GM18507 (cell line): Measurements from ENCODE around the gene ILF3.
A peak's percentile ranks its signal among the peaks of the same experiment; 100 is the strongest.

ENCODE experiments used
- DNase-seq: peaks from one replicate; pipeline ENCODE4 v3.0.0; 2011; ENCODE audit warnings: low read depth; ENCODE audit not compliant: insufficient read length; ENCODE audit errors: extremely low spot score
- FAIRE-seq: peaks from 2 replicates; lab custom pipeline; 2011; peaks lifted over from hg19 to GRCh38; lab: Jason Lieb, UNC

The ILF3 gene

DNA sequence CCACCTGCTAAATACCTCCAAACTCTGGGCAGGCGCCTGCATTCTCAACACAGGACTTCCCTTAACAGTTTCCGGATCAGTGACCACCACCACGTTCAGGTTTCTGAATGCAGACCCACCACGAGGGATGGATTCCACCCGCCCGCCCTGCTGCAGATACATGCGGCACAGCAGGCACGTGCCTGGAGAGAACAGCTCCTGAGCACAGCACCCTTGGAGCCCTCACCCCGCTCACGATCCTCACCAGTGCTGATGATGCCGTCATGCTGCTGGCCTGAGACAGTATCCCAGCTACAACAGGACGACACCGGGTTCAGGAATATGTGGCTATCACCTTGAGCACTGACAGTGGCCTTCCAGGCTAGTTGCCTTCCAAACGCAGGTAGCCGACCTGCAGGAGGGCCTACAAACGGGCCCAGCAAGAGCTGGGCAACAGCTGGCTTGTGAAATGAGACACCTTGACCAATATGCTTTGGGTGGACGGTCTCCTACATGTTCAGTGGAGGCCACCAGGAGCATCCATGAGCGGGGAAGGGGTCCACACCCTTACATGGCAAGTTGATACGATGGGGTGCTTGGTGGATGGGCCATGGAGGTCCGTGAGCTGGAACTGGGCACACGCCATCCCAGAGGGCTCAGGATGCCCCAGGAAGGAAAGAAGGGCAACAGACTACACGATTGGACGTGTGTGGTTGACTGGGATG, 37.2 kb downstream of the ILF3 start:
- DNase-seq: no peak
- no peak for FAIRE-seq

DNA sequence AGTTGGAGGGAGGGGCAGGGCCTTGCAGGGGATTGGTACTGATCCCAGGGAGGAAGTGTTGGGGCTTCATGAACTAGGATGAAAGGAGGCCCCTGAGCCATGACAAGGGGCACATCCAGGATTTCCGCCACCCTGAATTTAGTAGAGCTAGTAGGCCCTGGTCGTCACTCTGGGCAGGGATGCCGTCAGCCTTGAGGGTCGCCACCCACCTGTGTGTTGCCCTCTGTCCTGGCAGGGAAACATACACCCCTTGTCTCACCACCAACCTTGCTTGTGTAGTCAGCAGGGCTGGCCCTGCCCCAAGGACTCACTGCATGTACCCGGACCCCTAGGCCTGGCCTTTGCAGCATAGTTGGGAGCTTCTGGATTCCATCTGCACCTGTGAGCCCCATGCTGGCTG, 37.7 kb downstream of the ILF3 start:
- DNase-seq (no peak), FAIRE-seq (no peak)

DNA sequence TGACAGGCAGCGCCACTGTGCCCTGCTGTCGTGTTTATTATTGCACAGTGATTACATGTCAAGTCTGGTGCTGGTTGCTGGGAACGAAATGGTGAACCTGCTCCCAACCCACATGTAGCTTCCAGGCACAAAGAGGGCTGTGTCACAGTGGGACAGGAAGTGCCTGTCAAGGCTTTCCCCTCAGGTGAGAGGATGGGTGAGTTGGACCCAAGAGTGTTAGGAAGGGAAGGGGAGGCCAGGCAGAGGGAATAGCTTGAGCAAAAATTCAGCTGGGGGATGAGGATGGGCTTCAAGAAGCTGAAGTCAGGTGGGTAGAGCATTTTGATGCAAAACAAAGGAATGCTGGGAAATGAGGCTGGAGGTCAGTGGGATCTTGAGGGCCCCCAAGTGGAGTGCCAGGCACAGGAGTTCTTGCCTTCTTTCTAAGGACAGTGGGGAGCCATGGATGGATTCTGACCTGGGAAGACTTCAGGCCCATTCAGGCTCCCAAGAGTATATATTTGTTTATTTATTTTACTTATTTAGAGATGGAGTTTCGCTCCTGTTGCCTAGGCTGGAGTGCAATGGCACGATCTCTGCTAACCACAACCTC, 38.6 kb downstream of the ILF3 start:
- no peak for FAIRE-seq

GRCh38 chr19:10694706-10695307, 40.7 kb downstream of the ILF3 start:
- FAIRE-seq: no peak

More for the DNA sequence above, 38.6 kb downstream of the ILF3 start:
- no peak for DNase-seq

DNA sequence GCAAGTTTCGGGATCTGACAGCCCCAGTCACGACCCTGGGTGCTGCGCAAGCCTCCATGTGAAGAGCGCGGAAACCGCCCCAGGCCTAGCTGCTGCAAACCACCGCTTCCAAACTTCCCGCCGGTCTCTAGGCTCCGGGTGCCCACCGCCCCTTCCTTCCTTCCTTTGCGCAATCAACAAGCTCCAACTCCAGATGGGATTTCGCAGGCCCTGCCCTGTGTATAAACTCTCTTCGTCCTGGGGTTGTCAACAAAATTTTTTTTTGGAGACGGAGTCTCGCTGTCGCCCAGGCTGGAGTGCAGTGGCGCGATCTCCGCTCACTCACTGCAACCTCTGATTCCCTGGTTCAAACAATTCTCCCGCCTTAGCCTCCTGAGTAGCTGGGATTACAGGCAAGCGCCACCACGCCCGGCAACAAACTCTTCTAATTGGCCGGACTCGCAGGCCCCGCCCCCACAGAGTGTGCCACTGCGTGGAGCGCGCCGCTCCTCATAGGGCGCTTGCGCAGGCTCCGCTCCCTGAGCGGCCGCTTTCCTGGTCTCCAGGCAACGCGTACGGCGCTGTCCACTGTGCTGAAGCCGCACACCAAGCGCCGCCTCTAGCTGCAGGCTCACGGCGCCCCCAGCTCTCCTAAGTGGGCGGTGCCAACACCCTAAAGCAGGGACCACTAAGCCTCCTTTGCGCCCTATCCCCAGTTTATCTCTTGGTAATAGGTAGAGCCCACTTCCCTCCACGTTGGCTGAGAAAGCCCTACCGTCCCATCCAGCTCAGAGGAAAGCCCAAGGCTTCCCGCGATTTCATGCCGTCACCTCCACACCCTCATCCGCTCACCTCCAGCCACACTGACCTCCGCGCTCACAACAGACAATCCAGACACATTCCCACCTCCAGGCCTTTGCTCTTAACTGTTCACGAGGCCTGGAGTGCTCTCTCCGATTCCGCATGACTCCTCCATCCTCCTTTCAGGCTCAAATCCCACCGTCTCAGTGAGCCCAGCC, 41.6 kb downstream of the ILF3 start:
- DNase-seq: peak; percentile 92
- peak; percentile 84 for FAIRE-seq

More at GRCh38 chr19:10694706-10695307, 40.7 kb downstream of the ILF3 start:
- DNase-seq: no peak

DNA sequence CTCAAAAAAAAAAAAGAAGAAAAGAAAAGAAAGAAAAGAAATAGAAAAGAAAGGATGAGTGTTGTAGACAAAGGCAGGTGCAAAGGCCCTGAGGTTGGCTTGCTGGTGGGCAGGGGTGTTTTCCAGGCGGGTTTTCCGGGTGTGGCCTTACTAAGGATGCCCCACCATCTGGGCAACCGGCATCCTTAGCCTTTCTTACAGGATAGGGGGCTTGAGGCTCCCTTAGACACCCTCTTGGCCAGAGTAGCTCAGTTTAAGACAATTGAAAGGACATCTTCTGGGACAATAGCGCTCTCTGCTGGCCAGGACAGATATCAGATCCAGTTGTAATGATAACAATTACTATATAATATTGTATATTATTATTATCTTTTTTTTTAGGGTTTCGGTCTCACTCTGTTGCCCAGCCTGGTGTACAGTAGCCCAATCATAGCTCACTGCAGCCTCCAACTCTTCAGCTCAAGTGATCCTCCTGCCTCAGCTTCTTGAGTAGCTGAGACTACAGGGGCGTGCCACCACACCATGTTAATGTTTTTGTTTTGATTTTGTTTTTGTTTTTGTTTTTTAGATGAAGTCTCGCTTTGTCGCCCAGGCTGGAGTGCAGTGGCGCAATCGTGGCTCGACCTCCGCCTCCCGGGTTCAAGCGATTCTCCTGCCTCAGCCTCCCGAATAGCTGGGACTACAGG, 45.6 kb downstream of the ILF3 start:
- FAIRE-seq: peak; percentile 31
- DNase-seq: no peak

DNA sequence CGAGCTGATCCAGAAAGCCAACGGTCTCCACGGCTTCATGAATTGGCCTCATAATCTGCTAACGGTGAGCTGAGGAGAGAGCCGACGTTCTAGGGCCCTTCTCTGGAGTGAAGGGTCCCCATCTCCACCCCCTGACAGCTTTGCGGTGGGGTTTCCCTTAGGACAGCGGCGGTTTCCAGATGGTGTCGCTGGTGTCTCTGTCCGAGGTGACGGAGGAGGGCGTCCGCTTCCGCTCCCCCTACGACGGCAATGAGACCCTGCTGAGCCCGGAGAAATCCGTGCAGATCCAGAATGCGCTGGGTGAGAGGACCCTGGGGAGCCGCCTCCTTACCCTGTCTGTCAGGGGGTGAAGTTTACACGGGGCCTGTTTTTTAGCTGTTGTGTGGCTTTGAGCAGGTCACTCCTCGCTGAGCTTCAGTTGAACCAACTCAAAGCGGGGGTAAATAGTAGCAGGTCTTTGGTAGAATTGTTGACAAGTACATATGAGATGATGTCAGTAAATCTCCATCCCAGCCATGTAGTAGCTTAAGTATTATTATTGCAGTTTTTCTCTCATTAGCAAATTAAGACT, 47.9 kb downstream of the ILF3 start:
- FAIRE-seq (no peak), DNase-seq (no peak)

- no peak for FAIRE-seq
- no peak for DNase-seq
Measured at GRCh38 chr19:10706990-10707389, 52.8 kb downstream of the ILF3 start.

- FAIRE-seq: no peak
Measured at GRCh38 chr19:10707440-10707839, 53.3 kb downstream of the ILF3 start.

DNA sequence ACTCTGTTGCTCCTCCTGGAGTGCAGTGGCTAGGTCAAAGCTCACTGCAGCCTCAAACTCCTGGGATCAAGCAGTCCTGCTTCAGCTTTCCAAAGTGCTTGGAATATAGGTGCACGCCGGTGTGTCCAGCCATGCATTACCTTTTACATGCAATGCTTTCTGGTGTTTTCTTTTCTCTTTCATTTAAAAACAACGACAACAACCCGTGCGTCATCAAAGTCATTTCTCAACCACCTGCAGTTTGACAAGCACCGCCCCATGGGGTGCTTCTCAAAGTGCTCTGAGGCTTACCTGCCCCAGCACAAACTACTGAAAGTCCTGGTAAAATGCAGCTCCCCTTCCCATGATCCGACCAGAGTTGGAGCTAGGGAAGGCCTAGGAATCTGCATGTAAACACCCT, 54.1 kb downstream of the ILF3 start:
- FAIRE-seq (no peak), DNase-seq (no peak)

More at GRCh38 chr19:10707440-10707839, 53.3 kb downstream of the ILF3 start:
- no peak for DNase-seq

DNA sequence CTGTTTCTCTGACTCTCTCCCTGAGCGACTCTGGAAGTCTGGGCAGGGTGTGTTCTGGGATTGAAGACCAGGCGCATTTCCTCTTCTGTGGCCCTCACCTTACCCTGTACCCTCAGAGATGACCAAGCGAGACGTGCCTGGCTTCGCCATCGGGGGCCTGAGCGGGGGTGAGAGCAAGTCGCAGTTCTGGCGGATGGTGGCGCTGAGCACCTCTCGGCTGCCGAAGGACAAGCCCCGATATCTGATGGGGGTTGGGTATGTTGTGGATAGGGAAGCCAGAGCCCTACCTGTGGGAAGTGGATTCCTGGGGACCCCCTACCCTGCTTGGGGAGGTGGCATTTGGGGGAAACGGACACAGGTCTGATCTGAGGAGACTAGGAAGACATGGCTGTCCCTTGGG, 57.9 kb downstream of the ILF3 start:
- DNase-seq: no peak
- FAIRE-seq: no peak

DNA sequence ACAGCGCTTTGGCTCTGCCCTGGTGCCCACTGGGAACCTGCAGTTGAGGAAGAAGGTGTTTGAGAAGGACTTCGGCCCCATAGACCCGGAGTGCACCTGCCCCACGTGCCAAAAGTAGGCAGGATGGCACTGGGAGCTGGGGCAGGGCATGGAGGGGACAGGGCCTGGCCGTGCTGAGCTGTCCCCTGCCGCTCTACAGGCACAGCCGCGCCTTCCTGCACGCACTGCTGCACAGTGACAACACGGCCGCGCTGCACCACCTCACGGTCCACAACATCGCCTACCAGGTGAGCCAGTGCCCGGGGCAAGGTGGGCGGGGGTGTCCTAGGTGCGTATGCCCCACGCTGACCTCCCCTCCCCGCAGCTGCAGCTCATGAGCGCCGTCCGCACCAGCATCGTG, 58.6 kb downstream of the ILF3 start:
- FAIRE-seq (no peak), DNase-seq (no peak)

- FAIRE-seq: no peak
- DNase-seq: no peak
Measured at GRCh38 chr19:10713317-10713716, 59.2 kb downstream of the ILF3 start.

DNA sequence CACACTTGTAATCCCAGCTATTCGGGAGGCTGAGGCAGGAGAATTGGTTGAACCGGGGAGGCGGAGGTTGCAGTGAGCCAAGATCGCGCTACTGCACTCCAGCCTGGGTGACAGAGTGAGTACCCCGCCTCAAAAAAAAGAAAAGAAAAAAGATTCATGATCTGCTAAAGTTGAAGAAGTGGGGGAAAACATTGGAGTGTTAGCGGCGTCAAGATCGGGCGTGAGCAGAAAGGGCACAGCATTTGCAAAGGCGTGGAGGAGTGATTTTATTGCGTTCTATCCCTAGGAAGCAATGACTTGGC, 62.9 kb downstream of the ILF3 start:
- no peak for FAIRE-seq
- no peak for DNase-seq

- DNase-seq (peak; percentile 91), FAIRE-seq (peak; percentile 100)
Measured at GRCh38 chr19:10717356-10718204, 63.4 kb downstream of the ILF3 start, which contains the start of gene DNM2. Gene DNM2, plus strand, starts transcription at chr19:10718079. Its CDS starts 164 bp downstream, at chr19:10718243.

DNA sequence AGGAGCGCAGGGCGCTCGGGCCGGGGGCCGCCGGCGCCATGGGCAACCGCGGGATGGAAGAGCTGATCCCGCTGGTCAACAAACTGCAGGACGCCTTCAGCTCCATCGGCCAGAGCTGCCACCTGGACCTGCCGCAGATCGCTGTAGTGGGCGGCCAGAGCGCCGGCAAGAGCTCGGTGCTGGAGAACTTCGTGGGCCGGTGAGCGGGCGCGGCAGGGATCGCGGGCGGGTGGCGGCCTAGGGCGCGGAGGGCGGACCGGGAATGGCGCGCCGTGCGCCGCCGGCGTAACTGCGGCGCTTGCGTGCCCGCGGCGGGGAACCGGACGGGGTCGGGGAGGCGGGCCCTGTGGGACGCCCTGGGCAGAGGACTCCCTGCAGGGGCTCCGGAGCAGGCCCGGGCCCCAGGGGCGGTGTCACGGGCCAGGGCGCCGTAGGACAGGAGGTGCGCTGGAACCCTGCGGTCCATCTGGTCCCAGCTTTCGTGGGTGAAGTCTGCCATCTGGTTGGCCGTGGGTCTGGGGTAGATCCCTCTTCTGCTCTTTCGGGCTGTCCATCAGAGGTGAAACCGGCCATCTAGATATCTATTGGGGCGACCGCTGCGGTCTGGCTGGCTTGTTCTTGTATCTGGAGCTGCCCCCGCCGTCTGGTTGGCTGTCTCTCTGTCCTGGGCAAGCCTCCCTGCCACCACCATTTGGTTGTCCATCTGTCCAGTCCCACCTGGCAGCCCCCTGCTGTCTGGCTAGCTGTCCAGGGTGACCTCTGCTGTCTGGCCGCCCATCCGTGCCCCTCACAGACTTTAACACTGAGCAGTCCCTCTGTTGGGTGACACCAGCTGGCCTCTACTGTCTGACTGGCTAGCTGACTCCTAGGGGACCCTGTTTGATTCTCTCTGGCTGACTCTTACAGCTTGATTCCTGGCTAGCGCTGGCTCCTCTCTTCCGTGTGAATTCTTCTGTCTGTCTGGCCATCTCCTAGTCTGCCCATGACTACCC, 64.4 kb downstream of the ILF3 start:
- DNase-seq: no peak
- FAIRE-seq: no peak

DNA sequence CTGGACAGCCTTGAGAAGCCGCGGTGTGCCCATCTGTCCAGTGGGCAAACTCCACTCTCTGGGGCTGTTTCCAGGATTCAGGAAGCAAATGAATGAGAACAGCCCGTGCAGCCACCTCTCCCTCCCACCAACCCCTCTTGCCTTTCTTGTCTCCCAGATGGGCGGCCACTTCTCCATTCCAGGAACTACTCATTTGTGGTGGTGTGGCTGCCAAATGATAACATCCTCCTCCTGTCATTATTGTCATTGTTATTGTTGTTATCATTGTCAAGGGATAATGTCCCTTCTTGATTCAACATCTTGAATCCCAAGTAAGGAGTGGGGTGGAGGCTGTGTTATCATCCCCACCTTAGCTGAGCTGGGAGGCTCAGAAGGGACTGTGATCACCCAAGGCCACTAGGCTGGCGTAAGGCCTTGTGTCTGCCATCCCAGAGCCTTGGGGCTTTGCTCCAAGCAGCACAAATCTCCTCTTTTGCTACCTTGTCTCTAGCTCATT, 65.4 kb downstream of the ILF3 start:
- DNase-seq (no peak), FAIRE-seq (no peak)
